ENCODE measurements around the gene GLP1R.

The GLP1R gene

GRCh38 chr6:39059496-39060310 lies 11.1 kb downstream of the GLP1R start (continued):
- no peak for TF ChIP-seq ZFP37 (tag by site-specific recombination; IDR thresholded peaks at IDR 0.05)
- peak; percentile 87 for TF ChIP-seq KLF17 (tag by site-specific recombination; IDR thresholded peaks at IDR 0.05)
- 0 out of 2 replicates have a peak, but pooled peaks have one; percentile 15 for TF ChIP-seq ZBTB6 (tag by site-specific recombination; IDR thresholded peaks at IDR 0.05)
- 0 out of 2 replicates have a peak, but pooled peaks have one; percentile 19 for TF ChIP-seq GLIS2 (tag by site-specific recombination; IDR thresholded peaks at IDR 0.05)
- no peak for TF ChIP-seq BCL6B (tag by site-specific recombination; IDR thresholded peaks at IDR 0.05)
- peak; percentile 86 for TF ChIP-seq ZBTB44 (tag by site-specific recombination; IDR thresholded peaks at IDR 0.05)
- TF ChIP-seq GLIS1 (tag by site-specific recombination; IDR thresholded peaks at IDR 0.05) = peak; percentile 100
- TF ChIP-seq ZBTB48 (tag by site-specific recombination; IDR thresholded peaks at IDR 0.05) = peak; percentile 42; the same call in 1 of the 2 replicates
- TF ChIP-seq ZNF660 (tag by site-specific recombination; IDR thresholded peaks at IDR 0.05) = no peak
- peak; percentile 96 for TF ChIP-seq ZNF488 (tag by site-specific recombination; IDR thresholded peaks at IDR 0.05)
- TF ChIP-seq ZNF140 (tag by site-specific recombination; IDR thresholded peaks at IDR 0.05) = no peak
- TF ChIP-seq TSHZ1 (tag by site-specific recombination; IDR thresholded peaks at IDR 0.05; ENCODE audit: borderline replicate concordance) = peak; percentile 68; the same call in 1 of the 2 replicates
- TF ChIP-seq ZNF10 (tag by site-specific recombination; IDR thresholded peaks at IDR 0.05) = peak; percentile 52; the same call in 1 of the 2 replicates
- TF ChIP-seq ZNF654 (tag by site-specific recombination; IDR thresholded peaks at IDR 0.05; ENCODE audit: low read depth) = no peak
- TF ChIP-seq ZNF148 (tag by site-specific recombination; IDR thresholded peaks at IDR 0.05; ENCODE audit: borderline replicate concordance) = no peak
- peak; percentile 44; the same call in 1 of the 2 replicates for TF ChIP-seq ATF2 (tag by site-specific recombination; IDR thresholded peaks at IDR 0.05; ENCODE audit: low read depth)
- no peak for TF ChIP-seq ZNF600 (tag by site-specific recombination; IDR thresholded peaks at IDR 0.05)
- peak; percentile 98 for TF ChIP-seq ZNF423 (tag by site-specific recombination; IDR thresholded peaks at IDR 0.05)
- peak; percentile 91 for TF ChIP-seq IKZF3 (tag by site-specific recombination; IDR thresholded peaks at IDR 0.05)
- TF ChIP-seq ZNF24 (tag by site-specific recombination; IDR thresholded peaks at IDR 0.05) = peak; percentile 57; the same call in 1 of the 2 replicates
- TF ChIP-seq ZSCAN30 (tag by site-specific recombination; IDR thresholded peaks at IDR 0.05) = peak; percentile 97
- TF ChIP-seq ZNF214 (tag by site-specific recombination; IDR thresholded peaks at IDR 0.05; ENCODE audit: borderline replicate concordance) = no peak
- 0 out of 2 replicates have a peak, but pooled peaks have one; percentile 14 for TF ChIP-seq KLF7 (tag by site-specific recombination; IDR thresholded peaks at IDR 0.05; ENCODE audit: borderline replicate concordance)

Data from HEK293 (cell line).